Skeletal muscle cell (primary cell): ENCODE data around the gene ABR.
"Not testable (repeated sequence)": the region's sequence is repeated elsewhere in the genome, so short reads cannot be mapped to it uniquely, and the experiment has no call there.

Experiments
- DNase-seq: peaks from one replicate; pipeline ENCODE4 v3.0.0-alpha.2; 2010; ENCODE audit warnings: low read depth
- H3K4me3 ChIP-seq: 2 replicates; pipeline ENCODE4 v1.5.1; 2011; ENCODE audit warnings: low read depth, mild to moderate bottlenecking, control low read depth, low read length, moderate library complexity

The ABR gene

GRCh38 chr17:1156864-1157263, 22.9 kb downstream of the ABR start:
- no peak for DNase-seq
- no peak overlapping the region for H3K4me3 ChIP-seq

- H3K4me3 ChIP-seq: no peak overlapping the region
- no peak for DNase-seq
Measured at GRCh38 chr17:1154704-1155103, 25.1 kb downstream of the ABR start.

- no peak for DNase-seq
- H3K4me3 ChIP-seq: no peak overlapping the region
Measured at GRCh38 chr17:1153795-1154546, 25.8 kb downstream of the ABR start.

- H3K4me3 ChIP-seq, DNase-seq: not testable (repeated sequence)
Measured at GRCh38 chr17:1152582-1152981, 27.2 kb downstream of the ABR start.

GRCh38 chr17:1150863-1151600, 28.7 kb downstream of the ABR start:
- DNase-seq: no peak
- H3K4me3 ChIP-seq: no peak overlapping the region

GRCh38 chr17:1149869-1150268, 29.9 kb downstream of the ABR start:
- H3K4me3 ChIP-seq: no peak overlapping the region
- no peak for DNase-seq

- DNase-seq: no peak
- no peak overlapping the region for H3K4me3 ChIP-seq
Measured at GRCh38 chr17:1147664-1148063, 32.1 kb downstream of the ABR start.

- no peak for DNase-seq
- no peak overlapping the region for H3K4me3 ChIP-seq
Measured at GRCh38 chr17:1146561-1147265, 33.1 kb downstream of the ABR start.

GRCh38 chr17:1145311-1145986, 34.3 kb downstream of the ABR start:
- H3K4me3 ChIP-seq: no peak overlapping the region
- DNase-seq: no peak

GRCh38 chr17:1144162-1144561, 35.6 kb downstream of the ABR start:
- H3K4me3 ChIP-seq: no peak overlapping the region
- no peak for DNase-seq

GRCh38 chr17:1143573-1143972, 36.2 kb downstream of the ABR start:
- DNase-seq: no peak
- H3K4me3 ChIP-seq: no peak overlapping the region

- H3K4me3 ChIP-seq: no peak overlapping the region
- DNase-seq: no peak
Measured at GRCh38 chr17:1142561-1142971, 37.2 kb downstream of the ABR start.

- no peak for DNase-seq
- H3K4me3 ChIP-seq: no peak overlapping the region
Measured at GRCh38 chr17:1137465-1137894, 42.3 kb downstream of the ABR start.

- DNase-seq: no peak
Measured at GRCh38 chr17:1136748-1137147, 43.0 kb downstream of the ABR start.

GRCh38 chr17:1134634-1135324, 45.0 kb downstream of the ABR start:
- no peak overlapping the region for H3K4me3 ChIP-seq
- no peak for DNase-seq

More at GRCh38 chr17:1136748-1137147, 43.0 kb downstream of the ABR start:
- H3K4me3 ChIP-seq: no peak overlapping the region

GRCh38 chr17:1130191-1130590, 49.6 kb downstream of the ABR start:
- no peak for DNase-seq
- no peak overlapping the region for H3K4me3 ChIP-seq

GRCh38 chr17:1128463-1128862, 51.3 kb downstream of the ABR start:
- not testable (repeated sequence) for H3K4me3 ChIP-seq, DNase-seq

- no peak for DNase-seq
- no peak overlapping the region for H3K4me3 ChIP-seq
Measured at GRCh38 chr17:1126801-1127550, 52.8 kb downstream of the ABR start.
